Measurements from ENCODE around the gene KANK3. TPM values are rescaled to one million over a fixed set of nuclear protein-coding genes. Genes with fewer than 3 reads are reported as not detected.

Gene KANK3
- total and polyA plus RNA-seq, 10 of the 15 experiments (the other 5 are each of a cell fraction or from before 2014, with no cell fraction given), result 0.03 to 0.93 (median 0.22) TPM; not detected in 1

GRCh38 chr19:8307965-8308866 is 34.8 kb downstream of the KANK3 start, which contains the start of gene CD320 (continued):
- TF ChIP-seq ELK1 (IDR thresholded peaks at IDR 0.05; ENCODE audit: low read depth, low read length) (0 out of 2 replicates have a peak, but pooled peaks have one; percentile 33), ZSCAN29 (IDR thresholded peaks at IDR 0.05) (peak; percentile 80; the same call in 1 of the 2 replicates), YY1 (IDR thresholded peaks at IDR 0.05; ENCODE audit: low read depth, low read length) (peak; percentile 91), BCL11A (IDR thresholded peaks at IDR 0.05; ENCODE audit: low read depth, low read length) (0 out of 2 replicates have a peak, but pooled peaks have one; percentile 3), KLF5 (IDR thresholded peaks at IDR 0.05; ENCODE audit: partially characterized antibody) (peak; percentile 50), HCFC1 (IDR thresholded peaks at IDR 0.05; ENCODE audit: low read length) (no peak), POLR2AphosphoS2 (IDR thresholded peaks at IDR 0.05; ENCODE audit: low read depth, low read length) (peak; percentile 82), TCF12 (IDR thresholded peaks at IDR 0.05; ENCODE audit: low read depth, low read length) (0 out of 2 replicates have a peak, but pooled peaks have one; percentile 7), E2F8 (IDR thresholded peaks at IDR 0.05; ENCODE audit: low read depth, partially characterized antibody) (peak; percentile 69), DPF2 (IDR thresholded peaks at IDR 0.05) (peak; percentile 89; the same call in 1 of the 2 replicates), HSF1 (IDR thresholded peaks at IDR 0.05; ENCODE audit: low read depth, low read length) (no peak), CREB1 (IDR thresholded peaks at IDR 0.05; ENCODE audit: low read depth) (peak; percentile 84), MEF2A (IDR thresholded peaks at IDR 0.05; ENCODE audit: insufficient read depth, low read depth, low read length) (no peak), NR2F1 (conservative IDR thresholded peaks at IDR 0.05) (peak; percentile 76)

All from GM12878 (cell line).